Mucosa of descending colon (tissue), 3 donors: ENCODE results near the gene RALGAPA1. TPM values are rescaled to one million over a fixed set of nuclear protein-coding genes. Genes with fewer than 3 reads are reported as not detected.

Experiments
- ATAC-seq: fragments of 200-7000 bp; cut with Tn5 transposase; one replicate; pipeline ENCODE4 v1.9.1; 2020; ENCODE audit warnings: mild to moderate bottlenecking, moderate library complexity
- DNase-seq, 3 donors: peaks; one replicate each; pipeline ENCODE4 v3.0.0-alpha.2; 2020
- H3K36me3 ChIP-seq: fragments of 200-600 bp; one replicate; pipeline ENCODE4 v1.8.0; 2021; ENCODE audit warnings: low read depth, mild to moderate bottlenecking
- H3K4me1 ChIP-seq: fragments of 200-600 bp; one replicate; pipeline ENCODE4 v1.8.0; 2021; ENCODE audit warnings: low read depth, mild to moderate bottlenecking
- H3K4me3 ChIP-seq: fragments of 200-600 bp; one replicate; pipeline ENCODE4 v1.8.0; 2021; ENCODE audit warnings: mild to moderate bottlenecking
- H3K9me3 ChIP-seq: fragments of 200-600 bp; one replicate; pipeline ENCODE4 v1.8.0; 2021; ENCODE audit warnings: mild to moderate bottlenecking
- intact Hi-C, 2 donors: fragments of 100-400 bp; cut with DNase I in 1 of 2; cut with micrococcal nuclease in 1 of 2; formaldehyde crosslinking; loops; one replicate each; pipeline versions ENCODE4 v1.11.0 to v1.11.1; 2022; cut with DNase I, micrococcal nuclease
- total RNA-seq, 3 donors: library from RNA; stranded (reverse); fragmentation: NEBNext Ultra II Directional in 2 of 3; extraction: Animal tissue kit (Norgen Biotek cat#: 25700) in 2 of 3; gene quantifications; one replicate each; pipeline versions ENCODE4 v1.2.1 to v1.2.4, GENCODE V29; 2021 to 2023
- TF ChIP-seq, protein P1 (sequence below): fragments of 200-600 bp; IDR thresholded peaks from one replicate; pipeline ENCODE4 v1.8.0; 2022; ENCODE audit warnings: antibody characterized with exemption, mild to moderate bottlenecking
- donor health status: DM: no; HTN: no; CAD: no; lungs with moderate emphysema.
- donor health status: DM: no; HTN: no; CAD: no.
- donor health status: DM: no; HTN: yes; CAD: no.

Gene RALGAPA1
- total RNA-seq, 3 donors from 2014 or later: 64.4 to 92.1 (median 90.6) TPM

DNA sequence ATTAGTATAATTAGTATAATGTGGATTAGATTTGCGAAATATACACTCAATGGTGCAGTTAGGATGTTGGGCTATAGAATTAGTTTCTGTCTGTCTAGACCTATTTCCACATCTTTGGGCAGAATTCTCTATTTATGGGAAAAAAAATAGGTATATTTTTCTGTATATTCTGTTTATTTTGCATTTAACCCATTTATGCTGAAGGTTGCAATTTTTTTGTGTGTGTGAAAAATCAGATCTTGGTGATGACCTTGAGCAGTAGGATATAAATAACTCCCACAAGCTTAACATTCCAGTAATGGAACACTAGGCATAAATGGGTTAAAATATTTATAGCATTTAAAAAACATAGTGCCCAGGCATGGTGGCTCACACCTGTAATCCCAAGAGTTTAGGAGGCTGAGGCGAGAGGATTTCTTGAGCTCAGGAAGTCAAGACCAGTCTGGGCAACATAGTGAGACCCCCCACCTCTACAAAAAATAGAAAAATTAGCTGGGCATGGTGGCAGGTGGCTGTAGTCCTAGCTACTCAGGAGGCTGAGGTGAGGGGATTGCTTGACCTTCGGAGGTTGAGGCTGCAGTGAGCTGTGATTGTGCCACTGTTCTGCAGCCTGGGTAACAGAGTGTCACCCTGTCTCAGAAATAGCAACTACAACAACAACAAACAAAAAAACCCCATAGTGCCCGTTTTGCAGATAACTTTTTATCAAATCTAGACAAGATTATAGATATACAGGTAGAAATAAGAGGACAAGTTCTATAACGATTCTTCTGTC lies 26.3 kb upstream of the RALGAPA1 start:
- TF ChIP-seq, protein P1, sequence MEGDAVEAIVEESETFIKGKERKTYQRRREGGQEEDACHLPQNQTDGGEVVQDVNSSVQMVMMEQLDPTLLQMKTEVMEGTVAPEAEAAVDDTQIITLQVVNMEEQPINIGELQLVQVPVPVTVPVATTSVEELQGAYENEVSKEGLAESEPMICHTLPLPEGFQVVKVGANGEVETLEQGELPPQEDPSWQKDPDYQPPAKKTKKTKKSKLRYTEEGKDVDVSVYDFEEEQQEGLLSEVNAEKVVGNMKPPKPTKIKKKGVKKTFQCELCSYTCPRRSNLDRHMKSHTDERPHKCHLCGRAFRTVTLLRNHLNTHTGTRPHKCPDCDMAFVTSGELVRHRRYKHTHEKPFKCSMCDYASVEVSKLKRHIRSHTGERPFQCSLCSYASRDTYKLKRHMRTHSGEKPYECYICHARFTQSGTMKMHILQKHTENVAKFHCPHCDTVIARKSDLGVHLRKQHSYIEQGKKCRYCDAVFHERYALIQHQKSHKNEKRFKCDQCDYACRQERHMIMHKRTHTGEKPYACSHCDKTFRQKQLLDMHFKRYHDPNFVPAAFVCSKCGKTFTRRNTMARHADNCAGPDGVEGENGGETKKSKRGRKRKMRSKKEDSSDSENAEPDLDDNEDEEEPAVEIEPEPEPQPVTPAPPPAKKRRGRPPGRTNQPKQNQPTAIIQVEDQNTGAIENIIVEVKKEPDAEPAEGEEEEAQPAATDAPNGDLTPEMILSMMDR: no peak
- no peaks in the 10 kb centered on the region for H3K9me3 ChIP-seq
- H3K4me1 ChIP-seq: no peaks in the 10 kb centered on the region
- no peaks in the 10 kb centered on the region for H3K36me3 ChIP-seq
- DNase-seq (no peak), ATAC-seq (no peak)
- intact Hi-C loops: no loop called here
- H3K4me3 ChIP-seq: no peak overlapping the region

DNA sequence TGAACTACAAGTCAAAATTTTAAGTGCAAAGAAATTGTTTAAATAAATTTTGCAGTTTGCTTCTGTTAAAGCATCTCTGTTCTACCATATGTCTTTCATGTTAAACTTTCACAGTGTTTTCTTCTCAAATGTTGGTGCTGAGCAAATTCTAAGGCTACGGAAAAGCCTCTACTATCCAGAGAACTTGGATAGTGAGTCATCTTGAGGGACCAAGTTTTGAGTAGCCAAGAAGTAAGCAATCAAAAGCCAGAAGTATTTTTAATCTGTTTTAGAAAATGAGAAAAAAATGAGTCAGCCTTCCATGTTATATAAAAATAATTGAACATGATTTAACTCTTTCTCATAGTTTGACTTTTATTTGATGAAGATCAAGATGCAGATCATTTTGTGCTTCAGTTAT lies 20.4 kb upstream of the RALGAPA1 start:
- TF ChIP-seq, protein P1: no peak
- DNase-seq (no peak), ATAC-seq (no peak)
- Histone ChIP-seq H3K9me3 (no peaks in the 10 kb centered on the region), H3K36me3 (no peaks in the 10 kb centered on the region), H3K4me3 (no peak overlapping the region), H3K4me1 (no peaks in the 10 kb centered on the region)
- intact Hi-C loops: no loop called here

DNA sequence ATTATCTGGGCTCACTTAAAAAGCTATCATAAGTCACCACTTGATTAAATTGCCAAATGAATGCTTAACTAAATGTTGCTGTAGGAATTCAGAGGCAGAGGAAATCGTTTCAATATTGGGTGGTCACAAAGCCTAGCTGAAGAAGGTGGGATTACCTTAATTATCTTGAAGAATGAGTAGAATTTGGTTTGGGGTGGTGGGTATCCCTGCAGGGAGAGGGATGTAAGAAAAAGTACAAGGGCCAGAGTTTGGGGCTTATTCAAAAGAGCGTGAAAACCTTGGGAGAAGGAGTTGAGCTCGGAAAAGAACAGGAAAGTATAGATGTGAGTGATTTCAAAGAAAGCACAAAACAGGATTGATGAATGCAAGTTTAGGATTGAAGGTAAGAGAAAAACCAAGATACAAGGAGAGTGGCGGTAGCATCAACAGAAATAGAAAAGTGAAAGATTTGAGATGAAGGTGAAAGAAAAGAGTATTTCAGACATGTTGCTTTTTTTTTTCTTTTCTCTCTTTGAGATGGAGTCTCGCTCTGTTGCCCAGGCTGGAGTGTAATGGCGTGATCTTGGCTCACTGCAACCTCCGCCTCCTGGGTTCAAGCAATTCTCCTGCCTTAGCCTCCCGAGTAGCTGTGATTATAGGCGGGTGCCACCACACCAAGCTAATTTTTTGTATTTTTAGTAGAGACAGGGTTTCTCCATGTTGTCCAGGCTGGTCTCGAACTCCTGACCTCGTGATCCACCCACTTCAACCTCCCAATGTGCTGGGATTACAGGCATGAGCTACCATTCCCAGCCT lies 18.8 kb upstream of the RALGAPA1 start:
- no peaks in the 10 kb centered on the region for H3K36me3 ChIP-seq
- no peak for ATAC-seq
- H3K4me1 ChIP-seq: no peaks in the 10 kb centered on the region
- intact Hi-C loops: no loop called here
- TF ChIP-seq, protein P1: no peak
- H3K4me3 ChIP-seq: no peak overlapping the region
- H3K9me3 ChIP-seq: no peaks in the 10 kb centered on the region
- no peak for DNase-seq

DNA sequence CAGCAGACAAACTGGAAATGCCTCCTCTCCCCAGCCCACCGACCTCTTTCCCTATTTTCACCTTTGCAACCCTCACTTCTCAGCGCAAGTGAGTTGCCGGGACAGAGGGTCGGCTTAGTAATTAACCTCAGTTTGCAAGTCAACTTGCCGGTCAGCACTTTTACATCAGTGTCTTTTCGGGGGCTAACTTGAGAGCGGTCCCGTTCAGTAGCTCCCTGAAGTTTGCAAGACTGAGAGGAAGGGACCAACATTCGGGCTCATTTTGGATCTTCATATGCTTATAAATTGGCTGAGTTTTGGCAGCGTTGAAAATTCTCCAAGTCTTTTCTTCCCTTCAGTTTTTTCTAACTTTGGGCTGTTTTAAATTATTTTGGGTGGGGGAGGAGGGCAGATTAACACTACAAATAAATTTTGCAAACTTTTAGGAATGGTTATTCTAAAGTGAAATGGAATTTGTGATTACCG lies 17.9 kb upstream of the RALGAPA1 start:
- Histone ChIP-seq H3K9me3 (no peaks in the 10 kb centered on the region), H3K4me1 (no peaks in the 10 kb centered on the region), H3K36me3 (no peaks in the 10 kb centered on the region), H3K4me3 (peak overlapping the region; percentile 85)
- intact Hi-C loops: no loop called here
- ATAC-seq: no peak
- TF ChIP-seq, protein P1: no peak
- DNase-seq: no peak

DNA sequence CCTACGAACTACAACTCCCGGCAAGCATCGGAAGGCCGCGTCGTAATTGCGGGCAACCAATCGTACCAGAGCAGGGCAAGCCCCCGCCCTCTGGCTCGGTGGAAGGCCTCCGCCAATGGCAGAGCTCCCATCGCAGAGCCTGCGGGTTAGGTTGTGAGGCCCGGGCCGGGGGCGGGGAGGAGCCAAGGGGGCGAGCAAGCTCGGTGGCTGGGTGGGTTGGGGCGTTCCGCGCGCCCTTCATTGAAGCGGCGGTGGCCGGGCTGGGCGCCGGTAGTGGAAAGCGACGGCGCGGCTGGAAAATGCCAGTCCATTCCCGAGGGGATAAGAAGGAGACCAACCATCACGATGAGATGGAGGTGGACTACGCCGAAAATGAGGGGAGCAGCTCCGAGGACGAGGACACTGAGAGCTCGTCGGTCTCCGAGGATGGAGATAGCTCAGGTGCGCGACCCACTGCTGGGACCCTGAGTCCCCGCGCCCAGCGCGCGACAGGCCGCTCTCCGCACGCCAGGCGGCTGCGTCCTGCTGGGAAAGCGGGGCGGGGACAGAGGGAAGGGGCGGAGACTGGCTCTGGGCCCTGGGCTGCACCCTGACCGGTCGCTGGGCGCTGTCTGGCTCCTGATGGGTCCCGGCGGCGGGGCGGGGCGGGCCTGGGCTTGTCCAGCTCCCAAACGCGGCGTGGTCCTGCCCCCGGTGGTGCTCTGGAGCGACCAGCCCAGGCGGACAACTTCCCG lies 17.3 kb upstream of the RALGAPA1 start, which contains the start of gene BRMS1L:
TSS of gene BRMS1L (plus strand) at position 121 of the 734 bp plus-strand sequence. CDS start at position 300, 179 bp downstream.
- H3K36me3 ChIP-seq: no peaks in the 10 kb centered on the region
- intact Hi-C loops: no loop called here
- peak within 1 kb of the TSS; percentile 85 for H3K4me3 ChIP-seq
- DNase-seq: peak; percentile 97 to 99 (median 98)
- peak; percentile 98 for ATAC-seq
- H3K9me3 ChIP-seq: no peaks in the 10 kb centered on the region
- no peaks in the 10 kb centered on the region for H3K4me1 ChIP-seq
- TF ChIP-seq, protein P1: no peak
